Natural killer cell (primary cell): ENCODE data around the gene CASK. TPM values are rescaled to one million over a fixed set of nuclear protein-coding genes. Genes with fewer than 3 reads are reported as not detected.
A peak's percentile ranks its signal among the peaks of the same experiment; 100 is the strongest.

ENCODE experiments used
- ATAC-seq, 3 donors: fragments of 150-1000 bp in 2 of 3; fragments of 200-7000 bp in 1 of 3; cut with Tn5 transposase; 1 replicate in 1 of 3; 2 replicates in 2 of 3; pipeline ENCODE4 v1.10.0; 2021; ENCODE audit warnings: mild to moderate bottlenecking in 2 of 3, moderate library complexity in 2 of 3
- DNase-seq, 2 donors: peaks; one replicate each; pipeline versions ENCODE4 v3.0.0 to v3.0.0-alpha.2; 2013 to 2021; ENCODE audit warnings: mixed read lengths in 1 of 2
- H3K27ac ChIP-seq: one replicate; pipeline ENCODE4 v1.5.1; 2013; ENCODE audit warnings: mild to moderate bottlenecking, low read length
- H3K27me3 ChIP-seq: one replicate; pipeline ENCODE4 v1.6.1; 2013; ENCODE audit warnings: low read length; ENCODE audit not compliant: control insufficient read depth, insufficient read depth
- H3K36me3 ChIP-seq: one replicate; pipeline ENCODE4 v1.6.1; 2013; ENCODE audit warnings: low read length; ENCODE audit not compliant: control insufficient read depth, insufficient read depth
- H3K4me1 ChIP-seq: one replicate; pipeline ENCODE4 v1.6.1; 2013; ENCODE audit warnings: low read length; ENCODE audit not compliant: control insufficient read depth, insufficient read depth
- H3K4me3 ChIP-seq: one replicate; pipeline ENCODE4 v1.5.1; 2013; ENCODE audit warnings: low read length
- H3K9me3 ChIP-seq: one replicate; pipeline ENCODE4 v1.6.1; 2013; ENCODE audit warnings: low read length; ENCODE audit not compliant: control insufficient read depth, insufficient read depth
- H3K27ac Mint-ChIP-seq, 2 donors: one replicate each; pipeline ENCODE4 v1.8.0; 2022; ENCODE audit warnings: mild to moderate bottlenecking in 2 of 2, mixed read lengths in 2 of 2, moderate library complexity in 1 of 2
- H3K27me3 Mint-ChIP-seq, 2 donors: one replicate each; pipeline ENCODE4 v1.8.0; 2022; ENCODE audit warnings: low read depth in 2 of 2, mixed read lengths in 2 of 2
- H3K36me3 Mint-ChIP-seq: one replicate; pipeline ENCODE4 v1.8.0; 2022; ENCODE audit warnings: mixed read lengths
- H3K4me1 Mint-ChIP-seq, 2 donors: one replicate each; pipeline ENCODE4 v1.8.0; 2022; ENCODE audit warnings: mixed read lengths in 2 of 2
- H3K4me3 Mint-ChIP-seq: one replicate; pipeline ENCODE4 v1.8.0; 2022; ENCODE audit warnings: mild to moderate bottlenecking, moderate library complexity, mixed read lengths
- H3K9me3 Mint-ChIP-seq, 2 donors: one replicate each; pipeline ENCODE4 v1.8.0; 2022; ENCODE audit warnings: mixed read lengths in 2 of 2
- CTCF ChIP-seq: fragments of 200-600 bp; IDR thresholded peaks from one replicate; pipeline ENCODE4 v1.8.0; 2022; ENCODE audit warnings: antibody characterized with exemption
- WGBS: methylation state at CpG from one replicate; pipeline ENCODE4 v1.1.7; 2013; ENCODE audit warnings: missing lambda C conversion rate; ENCODE audit not compliant: insufficient coverage; 5-methylcytosine and 5-hydroxymethylcytosine counted together
- intact Hi-C: fragments of 100-400 bp; cut with micrococcal nuclease; formaldehyde crosslinking; loops from one replicate; pipeline ENCODE4 v1.14.2; 2022
- total RNA-seq, 4 donors: library from RNA; stranded (reverse); fragments of 120-200 nt in 1 of 4; gene quantifications; one replicate each; pipeline versions ENCODE4 v1.2.3 to v1.2.4, GENCODE V29; 2013 to 2022

Gene CASK
- total RNA-seq, 3 donors from 2014 or later (not counting 1 experiment from before 2014, with no cell fraction given) = 23.5 to 27.9 (median 25.6) TPM

GRCh38 chrX:41733939-41734338 is 189.4 kb downstream of the CASK start:
- peaks cover 15 to 26% of the 10 kb centered on the region in 2 donors for H3K27me3 Mint-ChIP-seq
- H3K27me3 ChIP-seq = no peaks in the 10 kb centered on the region
- H3K9me3 ChIP-seq = no peaks in the 10 kb centered on the region
- no peak overlapping the region for H3K4me3 ChIP-seq
- whole genome bisulfite sequencing = 0% methylated on average over 1 of the region's 1 CpG
- intact Hi-C loops = loop anchor here (1.0 kb wide), 1 partner anchor 14 kb away; no protein-coding TSS in a partner anchor
- no peaks in the 10 kb centered on the region for H3K36me3 Mint-ChIP-seq
- peak overlapping the region; percentile 48 for H3K27ac ChIP-seq
- peaks cover 42% of the 10 kb centered on the region for H3K4me1 ChIP-seq
- DNase-seq = peak; percentile 16 to 18
- H3K9me3 Mint-ChIP-seq = no peaks in the 10 kb centered on the region
- H3K36me3 ChIP-seq = no peaks in the 10 kb centered on the region
- H3K4me3 Mint-ChIP-seq = peak overlapping the region; percentile 69
- H3K27ac Mint-ChIP-seq = peak overlapping the region; percentile 79 to 81
- TF ChIP-seq CTCF = no peak
- peak; percentile 69 to 82 (median 74) for ATAC-seq
- peaks cover 32 to 34% of the 10 kb centered on the region in 2 donors for H3K4me1 Mint-ChIP-seq

GRCh38 chrX:41732260-41732659 is 191.1 kb downstream of the CASK start:
- Histone ChIP-seq H3K4me1 (peaks cover 42% of the 10 kb centered on the region), H3K27me3 (no peaks in the 10 kb centered on the region), H3K27ac (no peak overlapping the region), H3K9me3 (no peaks in the 10 kb centered on the region), H3K4me3 (no peak overlapping the region), H3K36me3 (no peaks in the 10 kb centered on the region)
- H3K9me3 Mint-ChIP-seq = no peaks in the 10 kb centered on the region
- WGBS = 85% methylated on average over 2 of the region's 2 CpGs
- TF ChIP-seq CTCF = no peak
- no peak for DNase-seq
- H3K27ac Mint-ChIP-seq = no peak overlapping the region
- H3K27me3 Mint-ChIP-seq = peaks cover 15 to 31% of the 10 kb centered on the region in 2 donors
- H3K4me1 Mint-ChIP-seq = peaks cover 32 to 33% of the 10 kb centered on the region in 2 donors
- ATAC-seq = no peak
- H3K36me3 Mint-ChIP-seq = peaks cover 3% of the 10 kb centered on the region
- H3K4me3 Mint-ChIP-seq = no peak overlapping the region
- intact Hi-C loops = no loop called here

GRCh38 chrX:41730081-41730480 is 193.3 kb downstream of the CASK start:
- ATAC-seq (no peak), DNase-seq (no peak)
- H3K27me3 ChIP-seq = no peaks in the 10 kb centered on the region
- 90% methylated on average over 1 of the region's 2 CpGs for WGBS
- no peak for TF ChIP-seq CTCF
- Mint-ChIP-seq H3K27ac (no peak overlapping the region), H3K27me3 (peaks cover 6 to 19% of the 10 kb centered on the region in 2 donors), H3K36me3 (peaks cover 7% of the 10 kb centered on the region), H3K9me3 (no peaks in the 10 kb centered on the region), H3K4me1 (peaks cover 19 to 24% of the 10 kb centered on the region in 2 donors), H3K4me3 (no peak overlapping the region)
- intact Hi-C loops = no loop called here
- H3K4me3 ChIP-seq = no peak overlapping the region
- H3K4me1 ChIP-seq = peaks cover 31% of the 10 kb centered on the region
- H3K27ac ChIP-seq = no peak overlapping the region
- no peaks in the 10 kb centered on the region for H3K36me3 ChIP-seq
- H3K9me3 ChIP-seq = no peaks in the 10 kb centered on the region

- Mint-ChIP-seq H3K4me3 (no peak overlapping the region), H3K27ac (no peak overlapping the region), H3K9me3 (no peaks in the 10 kb centered on the region), H3K27me3 (peaks cover 6 to 19% of the 10 kb centered on the region in 2 donors), H3K36me3 (peaks cover 7% of the 10 kb centered on the region), H3K4me1 (peaks cover 12 to 20% of the 10 kb centered on the region in 2 donors)
- no peak for TF ChIP-seq CTCF
- Histone ChIP-seq H3K9me3 (no peaks in the 10 kb centered on the region), H3K4me3 (no peak overlapping the region), H3K27ac (no peak overlapping the region), H3K4me1 (peaks cover 19% of the 10 kb centered on the region), H3K27me3 (no peaks in the 10 kb centered on the region), H3K36me3 (no peaks in the 10 kb centered on the region)
- 89% methylated on average over 2 of the region's 3 CpGs for WGBS
- DNase-seq (no peak), ATAC-seq (no peak)
- intact Hi-C loops = no loop called here
Observed at GRCh38 chrX:41728125-41728524, 195.2 kb downstream of the CASK start.
